Activated naive CD4-positive, alpha-beta T cell treated with anti-CD3 and anti-CD28 coated beads for 36 hours (primary cell): Measurements from ENCODE around the gene SGCA. TPM values are rescaled to one million over a fixed set of nuclear protein-coding genes. Genes with fewer than 3 reads are reported as not detected.

Experiments used
- CTCF ChIA-PET: fragments of 350-600 bp; sonication (Branson Sonifier 250); formaldehyde crosslinking; loops from one replicate; lab custom pipeline; 2021; ENCODE audit warnings: antibody characterized with exemption; lab: Charles Lee
- DNase-seq: peaks from one replicate; pipeline ENCODE4 v3.0.0-alpha.2; 2020
- H3K27ac Mint-ChIP-seq: one replicate; pipeline ENCODE4 v1.8.0; 2021; ENCODE audit warnings: mild to moderate bottlenecking, mixed read lengths
- H3K27me3 Mint-ChIP-seq: one replicate; pipeline ENCODE4 v1.8.0; 2021; ENCODE audit warnings: low read depth, mixed read lengths
- H3K36me3 Mint-ChIP-seq: one replicate; pipeline ENCODE4 v1.8.0; 2021; ENCODE audit warnings: low read depth, mixed read lengths
- H3K4me1 Mint-ChIP-seq: one replicate; pipeline ENCODE4 v1.8.0; 2021; ENCODE audit warnings: low read depth, mixed read lengths
- H3K4me3 Mint-ChIP-seq: one replicate; pipeline ENCODE4 v1.8.0; 2021; ENCODE audit warnings: mild to moderate bottlenecking, moderate library complexity, mixed read lengths
- H3K9me3 Mint-ChIP-seq: one replicate; pipeline ENCODE4 v1.8.0; 2021; ENCODE audit warnings: mixed read lengths
- intact Hi-C: fragments of 100-400 bp; cut with micrococcal nuclease; formaldehyde crosslinking; loops from one replicate; pipeline ENCODE4 v1.15.1; 2023
- total RNA-seq, 2 experiments: library from RNA; stranded (reverse); gene quantifications; one replicate each; pipeline ENCODE4 v1.2.3, GENCODE V29; 2021

The SGCA gene
- total RNA-seq, 2 experiments from 2014 or later = 0.14 TPM; not detected in 1

DNA sequence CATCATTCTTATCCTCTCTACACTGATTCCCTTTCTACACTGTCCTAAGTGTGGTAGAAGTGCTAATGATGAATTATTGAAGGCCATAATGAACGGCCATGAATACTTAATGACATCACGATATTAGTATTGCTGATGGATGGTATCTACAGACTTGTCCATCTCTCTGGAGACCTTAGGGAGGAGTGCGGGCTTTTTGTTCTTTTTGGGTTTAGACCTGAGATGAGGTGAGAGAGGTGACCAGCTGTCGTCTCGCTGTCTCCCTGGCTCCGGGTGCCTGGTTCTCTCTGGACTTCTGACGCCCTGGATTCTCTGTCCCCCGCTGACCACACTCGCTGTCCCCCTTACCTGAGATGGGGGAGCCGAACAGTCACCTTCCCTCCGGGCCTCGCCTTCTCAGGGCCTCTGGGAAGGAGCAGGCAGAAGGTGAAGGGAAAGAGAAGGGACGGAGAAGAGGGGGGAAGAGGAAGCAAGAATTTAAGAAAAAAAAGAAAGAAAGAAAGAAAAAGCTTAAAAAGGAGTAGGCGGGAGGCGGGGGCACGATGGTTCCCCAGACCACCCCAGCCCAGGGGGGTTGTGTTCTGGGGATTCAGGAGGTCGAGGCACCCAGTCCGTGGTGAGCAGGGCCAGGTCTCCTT, 17.1 kb downstream of the SGCA start:
- DNase-seq = no peak
- Mint-ChIP-seq H3K36me3 (no peaks in the 10 kb centered on the region), H3K27me3 (no peaks in the 10 kb centered on the region), H3K4me3 (no peak overlapping the region), H3K27ac (no peak overlapping the region), H3K4me1 (peaks cover 25% of the 10 kb centered on the region), H3K9me3 (no peaks in the 10 kb centered on the region)
- CTCF ChIA-PET = interaction anchor here (1.4 kb wide), 1 partner anchor 13 kb away, joined by 4 read pairs; no protein-coding TSS in a partner anchor
- intact Hi-C loops = no loop called here

DNA sequence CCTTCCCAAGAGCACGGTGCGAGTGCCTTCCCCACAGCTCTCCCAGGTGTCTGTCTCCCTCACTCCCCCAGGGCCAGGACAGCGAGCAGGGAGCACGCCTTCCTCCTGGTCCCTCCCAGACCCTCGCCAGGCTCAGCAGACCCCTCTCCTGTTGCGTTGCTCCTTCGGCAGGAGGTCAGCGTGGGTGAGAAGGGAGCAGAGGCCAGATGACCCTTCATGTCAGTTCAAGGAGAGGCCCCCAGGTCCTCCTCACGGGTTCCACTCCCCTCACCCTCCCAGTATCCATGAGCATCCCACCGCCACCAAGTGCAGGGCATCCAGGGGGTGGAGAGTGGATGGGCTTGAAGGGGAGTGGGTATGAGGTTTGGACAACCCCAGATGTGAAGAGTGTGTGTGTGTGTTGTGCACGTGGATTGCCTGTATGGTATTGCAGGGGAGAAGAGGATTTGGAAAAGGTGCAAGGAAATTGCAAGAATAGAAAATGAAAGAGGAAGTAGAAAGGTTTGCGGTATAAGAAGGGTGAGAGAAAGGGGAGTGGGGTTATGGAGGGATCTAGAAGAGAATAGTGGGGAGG, 17.7 kb downstream of the SGCA start:
- Mint-ChIP-seq H3K27me3 (no peaks in the 10 kb centered on the region), H3K36me3 (no peaks in the 10 kb centered on the region), H3K9me3 (no peaks in the 10 kb centered on the region), H3K27ac (no peak overlapping the region), H3K4me3 (no peak overlapping the region), H3K4me1 (peaks cover 19% of the 10 kb centered on the region)
- CTCF ChIA-PET = interaction anchor here (1.4 kb wide), 1 partner anchor 14 kb away, joined by 4 read pairs; no protein-coding TSS in a partner anchor
- intact Hi-C loops = no loop called here
- DNase-seq = no peak

DNA sequence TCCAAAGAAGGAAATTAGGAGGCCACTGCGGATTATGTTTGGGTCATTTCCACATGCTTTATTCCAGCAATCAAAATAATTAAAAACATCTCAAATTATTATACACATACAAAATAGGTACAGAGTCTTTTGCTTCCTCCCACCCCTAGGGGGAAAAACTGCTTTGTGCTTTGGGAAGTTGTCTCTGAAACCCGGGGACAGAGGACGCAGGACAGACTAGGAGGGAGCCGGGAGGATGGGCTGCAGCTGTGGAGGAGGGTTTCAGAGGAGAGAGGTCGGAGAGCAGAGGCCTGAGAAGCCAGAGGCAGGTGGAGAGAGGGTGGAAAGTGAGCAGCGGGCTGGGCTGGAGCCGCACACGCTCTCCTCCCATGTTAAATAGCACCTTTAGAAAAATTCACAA, 18.3 kb downstream of the SGCA start:
- Mint-ChIP-seq H3K27ac (no peak overlapping the region), H3K4me3 (no peak overlapping the region), H3K27me3 (no peaks in the 10 kb centered on the region), H3K9me3 (no peaks in the 10 kb centered on the region), H3K36me3 (no peaks in the 10 kb centered on the region), H3K4me1 (peaks cover 16% of the 10 kb centered on the region)
- CTCF ChIA-PET = no interaction called here
- intact Hi-C loops = no loop called here
- no peak for DNase-seq

DNA sequence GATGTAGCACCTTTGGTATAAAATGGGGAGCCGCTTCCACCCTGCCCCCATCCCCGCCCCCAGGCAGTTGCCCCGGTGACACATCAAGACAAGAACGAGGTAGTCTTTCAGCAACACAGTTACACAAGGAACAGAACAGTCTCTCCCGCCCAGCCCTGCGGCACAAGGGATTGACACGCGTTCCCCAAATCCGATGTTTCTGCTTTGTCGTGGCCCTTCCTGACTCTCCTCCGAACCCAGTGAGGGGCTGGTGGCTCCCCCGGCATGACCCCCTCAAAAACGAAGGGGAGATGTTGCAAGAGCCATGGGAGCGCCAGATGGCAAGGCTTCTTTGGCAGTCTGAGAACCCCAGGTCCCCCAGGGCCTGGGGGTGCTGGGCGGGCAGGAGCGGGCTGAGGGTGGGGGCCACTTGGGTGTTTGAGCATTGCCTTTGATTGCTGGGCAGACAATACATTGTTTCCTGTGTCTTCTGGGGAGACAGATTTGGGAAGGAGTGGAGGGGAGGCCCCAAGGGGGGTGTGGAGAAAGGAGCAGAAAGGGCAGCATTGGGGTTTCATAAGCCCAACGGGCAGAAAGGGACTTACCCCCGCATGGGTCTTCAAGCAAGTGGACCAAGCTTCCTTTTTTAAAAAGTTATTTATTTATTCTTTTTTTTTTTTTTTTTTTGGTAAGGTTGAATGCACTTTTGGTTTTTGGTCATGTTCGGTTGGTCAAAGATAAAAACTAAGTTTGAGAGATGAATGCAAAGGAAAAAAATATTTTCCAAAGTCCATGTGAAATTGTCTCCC, 19.0 kb downstream of the SGCA start:
- Mint-ChIP-seq H3K27ac (no peak overlapping the region), H3K27me3 (no peaks in the 10 kb centered on the region), H3K9me3 (no peaks in the 10 kb centered on the region), H3K36me3 (no peaks in the 10 kb centered on the region), H3K4me3 (no peak overlapping the region), H3K4me1 (peaks cover 16% of the 10 kb centered on the region)
- DNase-seq = no peak
- CTCF ChIA-PET = interaction anchor here (1.0 kb wide), 1 partner anchor 15 kb away, joined by 3 read pairs; no protein-coding TSS in a partner anchor
- intact Hi-C loops = no loop called here

DNA sequence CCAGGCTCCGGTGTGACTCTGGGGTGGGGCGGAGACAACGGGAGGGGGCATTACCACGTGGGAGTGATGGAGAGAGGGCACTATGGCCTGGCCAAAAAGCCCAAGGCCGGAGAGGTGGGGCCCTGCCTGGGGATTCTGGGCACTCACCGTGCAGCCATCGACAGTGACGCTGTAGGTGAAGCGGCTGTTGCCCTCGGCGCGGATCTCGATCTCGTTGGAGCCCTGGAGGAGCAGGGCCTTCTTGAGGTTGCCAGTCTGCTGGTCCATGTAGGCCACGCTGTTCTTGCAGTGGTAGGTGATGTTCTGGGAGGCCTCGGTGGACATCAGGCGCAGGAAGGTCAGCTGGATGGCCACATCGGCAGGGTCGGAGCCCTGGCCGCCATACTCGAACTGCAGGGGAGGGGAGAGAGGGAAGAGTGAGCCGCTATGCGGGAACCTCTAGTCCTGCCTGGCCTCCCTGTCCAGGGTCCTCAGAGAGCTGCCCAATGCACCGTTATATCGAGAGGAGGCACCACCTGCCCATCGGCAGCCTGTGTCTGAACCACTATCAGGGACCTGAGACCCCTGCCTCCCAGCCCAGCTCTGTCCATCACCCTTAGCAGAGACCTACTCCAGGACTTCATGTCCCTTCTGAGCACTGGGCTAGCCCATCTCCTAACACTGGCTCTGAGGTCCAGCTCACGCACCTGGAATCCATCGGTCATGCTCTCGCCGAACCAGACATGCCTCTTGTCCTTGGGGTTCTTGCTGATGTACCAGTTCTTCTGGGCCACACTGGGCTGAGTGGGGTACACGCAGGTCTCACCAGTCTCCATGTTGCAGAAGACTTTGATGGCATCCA, 20.0 kb downstream of the SGCA start:
- DNase-seq = no peak
- CTCF ChIA-PET = interaction anchor here (1.0 kb wide), 1 partner anchor 16 kb away, joined by 3 read pairs; no protein-coding TSS in a partner anchor
- intact Hi-C loops = no loop called here
- Mint-ChIP-seq H3K9me3 (no peaks in the 10 kb centered on the region), H3K27me3 (no peaks in the 10 kb centered on the region), H3K36me3 (no peaks in the 10 kb centered on the region), H3K27ac (no peak overlapping the region), H3K4me1 (peaks cover 16% of the 10 kb centered on the region), H3K4me3 (no peak overlapping the region)

DNA sequence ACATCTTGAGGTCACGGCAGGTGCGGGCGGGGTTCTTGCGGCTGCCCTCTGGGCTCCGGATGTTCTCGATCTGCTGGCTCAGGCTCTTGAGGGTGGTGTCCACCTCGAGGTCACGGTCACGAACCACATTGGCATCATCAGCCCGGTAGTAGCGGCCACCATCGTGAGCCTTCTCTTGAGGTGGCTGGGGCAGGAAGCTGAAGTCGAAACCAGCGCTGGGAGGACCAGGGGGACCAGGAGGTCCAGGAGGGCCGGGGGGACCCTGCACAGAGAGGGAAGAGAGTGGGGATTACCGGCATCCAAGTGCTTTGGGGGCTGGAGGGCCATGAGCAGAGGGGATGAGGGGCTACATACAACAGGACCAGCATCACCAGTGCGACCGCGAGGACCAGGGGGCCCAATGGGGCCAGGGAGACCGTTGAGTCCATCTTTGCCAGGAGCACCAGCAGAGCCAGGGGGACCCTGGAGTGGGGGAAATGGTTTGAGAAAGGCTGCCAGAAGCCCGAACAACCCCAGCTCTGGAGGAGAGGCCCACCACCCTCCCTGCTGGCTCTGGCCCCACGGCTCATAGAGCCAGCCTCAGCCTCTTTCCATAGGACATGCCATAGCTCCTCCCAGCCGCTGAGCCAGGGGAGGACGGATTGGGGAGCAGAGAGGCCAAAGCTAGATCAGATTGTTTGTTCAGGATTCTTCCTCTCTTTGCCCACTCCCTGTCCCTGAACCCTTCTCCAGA, 21.0 kb downstream of the SGCA start:
- Mint-ChIP-seq H3K27me3 (no peaks in the 10 kb centered on the region), H3K36me3 (no peaks in the 10 kb centered on the region), H3K4me1 (peaks cover 16% of the 10 kb centered on the region), H3K27ac (no peak overlapping the region), H3K4me3 (no peak overlapping the region), H3K9me3 (no peaks in the 10 kb centered on the region)
- intact Hi-C loops = no loop called here
- no peak for DNase-seq
- CTCF ChIA-PET = interaction anchor here (1.5 kb wide), 2 partner anchors 14 to 17 kb away, joined by 3 to 6 read pairs; partner anchors contain the start of gene COL1A1

DNA sequence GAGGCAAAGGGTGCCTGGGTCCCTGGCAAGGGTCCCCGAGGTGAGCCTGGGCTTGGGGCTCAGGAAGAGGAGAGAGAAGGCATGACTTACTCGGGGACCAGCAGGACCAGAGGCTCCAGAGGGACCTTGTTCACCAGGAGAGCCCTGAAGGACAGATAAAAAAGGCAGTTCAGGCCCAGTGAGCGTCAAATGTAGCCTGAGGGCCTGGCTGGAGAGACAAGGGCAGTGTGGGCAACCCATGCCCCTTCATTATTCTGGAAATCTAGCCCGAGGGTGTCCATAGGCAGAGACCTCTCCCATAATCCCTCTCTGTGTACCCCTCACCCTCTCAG, 21.6 kb downstream of the SGCA start:
- DNase-seq = no peak
- Mint-ChIP-seq H3K36me3 (no peaks in the 10 kb centered on the region), H3K9me3 (no peaks in the 10 kb centered on the region), H3K4me1 (peaks cover 16% of the 10 kb centered on the region), H3K4me3 (no peak overlapping the region), H3K27me3 (no peaks in the 10 kb centered on the region), H3K27ac (no peak overlapping the region)
- CTCF ChIA-PET = interaction anchor here (1.2 to 1.5 kb wide), 3 partner anchors 10 to 18 kb away, joined by 3 to 6 read pairs (median 3); partner anchors contain the start of gene COL1A1
- intact Hi-C loops = no loop called here

DNA sequence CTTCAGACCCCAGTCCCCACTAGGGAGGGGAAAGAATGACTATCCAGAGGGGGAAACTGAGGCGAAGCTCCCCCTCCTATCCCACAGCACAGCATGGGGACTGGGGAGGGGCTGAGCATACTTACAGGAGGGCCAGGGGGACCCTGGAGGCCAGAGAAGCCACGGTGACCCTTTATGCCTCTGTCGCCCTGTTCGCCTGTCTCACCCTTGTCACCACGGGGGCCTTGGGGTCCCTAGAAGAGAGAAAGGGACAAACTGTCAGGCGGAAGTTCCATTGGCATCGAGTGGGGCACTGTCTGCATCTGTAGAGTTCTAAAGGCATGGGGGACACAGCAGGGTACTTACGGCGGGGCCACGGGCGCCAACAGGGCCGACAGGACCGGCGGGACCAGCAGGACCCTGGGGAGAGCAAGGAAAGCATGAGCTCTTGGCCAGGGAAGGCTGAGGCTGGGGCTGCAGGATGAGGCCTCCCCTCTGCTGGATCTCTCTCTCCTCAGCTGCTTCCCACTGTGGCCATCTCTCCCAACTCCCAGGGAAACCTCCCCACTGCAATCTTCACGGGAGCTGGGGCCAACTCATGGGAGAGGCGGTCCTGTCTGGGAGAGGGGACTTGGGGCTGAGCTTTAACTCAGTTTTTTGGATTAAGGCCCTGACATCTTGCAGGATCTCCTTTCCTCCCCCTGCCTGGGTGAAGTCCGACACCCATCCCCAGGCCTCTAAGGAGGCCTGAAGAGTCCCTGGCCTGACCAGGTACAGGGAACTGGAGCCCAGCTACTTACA, 22.1 kb downstream of the SGCA start:
- DNase-seq = no peak

DNA sequence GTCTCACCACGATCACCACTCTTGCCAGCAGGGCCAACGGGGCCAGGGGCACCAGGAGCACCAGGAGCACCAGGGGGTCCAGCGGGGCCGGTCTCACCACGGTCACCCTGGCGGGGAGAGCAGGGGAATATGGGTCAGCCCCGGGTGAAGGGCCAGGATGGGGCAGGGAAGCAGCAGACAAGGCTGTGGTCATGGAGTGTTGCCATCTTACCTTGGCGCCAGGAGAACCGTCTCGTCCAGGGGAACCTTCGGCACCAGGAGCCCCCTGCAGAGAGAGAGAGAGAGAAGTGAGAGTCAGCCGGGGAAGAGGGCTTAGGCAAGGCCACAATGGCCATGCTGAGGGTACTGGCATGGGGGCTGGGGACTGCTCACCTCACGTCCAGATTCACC, 22.7 kb downstream of the SGCA start:
- Mint-ChIP-seq H3K4me1 (peaks cover 10% of the 10 kb centered on the region), H3K36me3 (no peaks in the 10 kb centered on the region), H3K9me3 (no peaks in the 10 kb centered on the region), H3K27ac (no peak overlapping the region), H3K4me3 (no peak overlapping the region), H3K27me3 (no peaks in the 10 kb centered on the region)
- no peak for DNase-seq
- CTCF ChIA-PET = interaction anchor here (1.2 to 1.5 kb wide), 3 partner anchors 8 to 19 kb away, joined by 3 to 6 read pairs (median 3); partner anchors contain the start of gene COL1A1
- intact Hi-C loops = no loop called here

More for the DNA sequence above, 22.1 kb downstream of the SGCA start:
- no peaks in the 10 kb centered on the region for H3K36me3 Mint-ChIP-seq
- H3K4me3 Mint-ChIP-seq = no peak overlapping the region
- H3K4me1 Mint-ChIP-seq = peaks cover 14% of the 10 kb centered on the region
- no peak overlapping the region for H3K27ac Mint-ChIP-seq
- no peaks in the 10 kb centered on the region for H3K9me3 Mint-ChIP-seq
- CTCF ChIA-PET = interaction anchor here (1.2 to 1.5 kb wide), 3 partner anchors 9 to 18 kb away, joined by 3 to 6 read pairs (median 3); partner anchors contain the start of gene COL1A1
- no peaks in the 10 kb centered on the region for H3K27me3 Mint-ChIP-seq
- intact Hi-C loops = no loop called here

DNA sequence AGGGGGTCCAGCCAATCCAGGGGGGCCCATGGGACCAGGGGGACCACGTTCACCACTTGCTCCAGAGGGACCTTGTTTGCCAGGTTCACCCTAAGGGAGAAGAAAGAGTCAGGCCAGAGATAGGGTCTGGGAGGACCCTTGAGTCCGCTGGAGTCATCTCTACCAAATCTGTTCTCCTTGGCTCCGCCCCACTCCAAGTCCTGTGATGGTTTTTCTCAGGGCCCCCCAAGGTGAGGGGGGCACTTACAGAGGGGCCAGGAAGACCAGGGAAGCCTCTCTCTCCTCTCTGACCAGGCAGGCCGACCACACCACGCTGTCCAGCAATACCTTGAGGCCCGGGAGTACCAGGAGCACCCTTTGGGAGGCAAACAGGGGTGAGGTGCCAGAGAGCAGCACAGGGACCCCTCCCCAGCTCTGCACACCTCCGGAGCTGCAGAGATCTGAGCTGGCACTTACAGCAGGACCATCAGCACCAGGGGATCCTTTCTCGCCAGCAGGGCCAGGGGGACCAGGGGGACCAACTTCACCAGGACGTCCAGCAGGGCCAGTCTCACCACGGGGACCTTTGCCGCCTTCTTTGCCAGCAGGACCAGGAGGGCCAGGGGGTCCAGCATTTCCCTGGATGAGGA, 23.2 kb downstream of the SGCA start:
- Mint-ChIP-seq H3K27ac (no peak overlapping the region), H3K36me3 (no peaks in the 10 kb centered on the region), H3K4me1 (peaks cover 5% of the 10 kb centered on the region), H3K4me3 (no peak overlapping the region), H3K27me3 (no peaks in the 10 kb centered on the region), H3K9me3 (no peaks in the 10 kb centered on the region)
- CTCF ChIA-PET = no interaction called here
- intact Hi-C loops = no loop called here
- DNase-seq = no peak
